WERI-Rb-1 (cell line): Measurements from ENCODE around the gene PIGT.

Experiments used
- DNase-seq: peaks from one replicate; pipeline ENCODE4 v3.0.0-alpha.2; 2020
- H3K27ac ChIP-seq: fragments of 250-450 bp; sonication (Bioruptor Pico); 2 replicates; pipeline ENCODE4 v1.5.1; 2020; ENCODE audit warnings: mild to moderate bottlenecking, moderate library complexity
- H3K27me3 ChIP-seq: fragments of 250-450 bp; sonication (Bioruptor Pico); 2 replicates; pipeline ENCODE4 v1.5.1; 2021; ENCODE audit warnings: mild to moderate bottlenecking, low read depth, moderate library complexity; ENCODE audit not compliant: insufficient read depth, severe bottlenecking
- H3K36me3 ChIP-seq: fragments of 250-450 bp; sonication (Bioruptor Pico); 2 replicates; pipeline ENCODE4 v1.5.1; 2020; ENCODE audit warnings: mild to moderate bottlenecking, moderate library complexity
- H3K4me3 ChIP-seq: 2 replicates; pipeline ENCODE4 v1.5.1; 2011; ENCODE audit warnings: low read depth, mild to moderate bottlenecking, control low read depth, low read length
- H3K9me3 ChIP-seq: fragments of 250-450 bp; sonication (Bioruptor Pico); 2 replicates; pipeline ENCODE4 v1.5.1; 2021; ENCODE audit warnings: mild to moderate bottlenecking, moderate library complexity; ENCODE audit not compliant: severe bottlenecking
- TF ChIP-seq, protein P1 (sequence below): IDR thresholded peaks from 2 replicates; pipeline ENCODE4 v1.5.1; 2011; ENCODE audit warnings: low read depth, mild to moderate bottlenecking, control low read depth, inconsistent platforms, low read length

The PIGT gene

DNA sequence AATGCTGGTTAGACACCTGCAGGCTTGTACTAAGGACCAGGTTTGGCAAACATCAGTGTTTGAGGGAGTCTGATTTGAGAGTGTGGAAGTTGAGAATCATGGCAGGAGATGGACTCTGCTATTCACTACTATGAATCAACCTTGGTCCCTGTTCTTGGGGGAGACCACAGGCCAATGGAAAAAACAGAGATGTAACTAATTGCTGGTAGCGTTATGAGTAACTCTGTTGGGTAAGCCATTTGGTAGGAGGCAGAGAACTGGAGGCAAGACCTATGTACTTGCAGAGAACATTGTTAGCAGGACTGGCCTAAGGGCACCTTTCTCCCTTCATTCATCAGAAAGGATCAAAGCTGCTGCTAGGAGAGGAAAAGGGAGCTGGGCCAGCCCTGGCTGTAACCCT, 45.3 kb downstream of the PIGT start:
- TF ChIP-seq, protein P1, sequence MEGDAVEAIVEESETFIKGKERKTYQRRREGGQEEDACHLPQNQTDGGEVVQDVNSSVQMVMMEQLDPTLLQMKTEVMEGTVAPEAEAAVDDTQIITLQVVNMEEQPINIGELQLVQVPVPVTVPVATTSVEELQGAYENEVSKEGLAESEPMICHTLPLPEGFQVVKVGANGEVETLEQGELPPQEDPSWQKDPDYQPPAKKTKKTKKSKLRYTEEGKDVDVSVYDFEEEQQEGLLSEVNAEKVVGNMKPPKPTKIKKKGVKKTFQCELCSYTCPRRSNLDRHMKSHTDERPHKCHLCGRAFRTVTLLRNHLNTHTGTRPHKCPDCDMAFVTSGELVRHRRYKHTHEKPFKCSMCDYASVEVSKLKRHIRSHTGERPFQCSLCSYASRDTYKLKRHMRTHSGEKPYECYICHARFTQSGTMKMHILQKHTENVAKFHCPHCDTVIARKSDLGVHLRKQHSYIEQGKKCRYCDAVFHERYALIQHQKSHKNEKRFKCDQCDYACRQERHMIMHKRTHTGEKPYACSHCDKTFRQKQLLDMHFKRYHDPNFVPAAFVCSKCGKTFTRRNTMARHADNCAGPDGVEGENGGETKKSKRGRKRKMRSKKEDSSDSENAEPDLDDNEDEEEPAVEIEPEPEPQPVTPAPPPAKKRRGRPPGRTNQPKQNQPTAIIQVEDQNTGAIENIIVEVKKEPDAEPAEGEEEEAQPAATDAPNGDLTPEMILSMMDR, result no peak
- Histone ChIP-seq H3K4me3 (no peak overlapping the region), H3K27ac (no peak overlapping the region), H3K27me3 (no peaks in the 10 kb centered on the region), H3K36me3 (no peaks in the 10 kb centered on the region), H3K9me3 (no peaks in the 10 kb centered on the region)
- no peak for DNase-seq

DNA sequence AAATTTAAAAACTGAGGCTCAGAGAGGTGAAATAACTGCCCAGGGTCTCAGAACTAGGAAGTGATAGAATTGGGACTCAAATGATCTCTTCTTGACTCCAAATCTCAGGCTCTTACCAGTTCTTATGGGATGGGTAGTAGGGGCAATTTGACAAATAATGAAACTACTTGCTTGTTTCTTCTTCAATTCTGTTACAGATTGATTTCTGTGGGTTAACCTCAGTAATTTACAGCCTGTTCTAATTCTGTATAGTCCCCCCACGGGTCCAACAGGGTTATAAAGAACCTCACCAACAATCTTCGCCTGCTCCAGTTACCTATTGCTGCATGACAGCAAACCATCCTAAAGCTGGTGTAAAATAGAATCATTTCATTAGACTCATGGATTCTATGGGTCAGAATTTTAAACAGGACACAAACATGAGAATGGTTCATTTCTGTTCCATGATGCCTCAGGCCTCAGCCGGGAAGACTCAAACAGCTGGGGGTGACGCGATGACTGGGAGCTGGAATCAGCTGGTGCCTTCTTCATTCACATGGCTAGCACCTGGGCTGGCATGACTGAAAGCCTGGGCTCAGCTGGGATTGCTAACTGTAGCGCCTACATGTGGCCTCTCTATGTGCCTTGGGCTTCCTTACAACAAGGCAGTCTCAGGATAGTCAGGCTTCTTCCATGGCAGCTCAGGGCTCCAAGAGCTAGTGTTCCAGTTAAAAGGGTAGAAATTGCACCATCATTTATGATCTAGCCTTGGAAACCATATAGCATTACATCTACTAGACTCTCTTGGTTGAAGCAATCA, 47.0 kb downstream of the PIGT start:
- TF ChIP-seq, protein P1, result no peak
- H3K9me3 ChIP-seq, result no peaks in the 10 kb centered on the region
- no peaks in the 10 kb centered on the region for H3K27me3 ChIP-seq
- no peaks in the 10 kb centered on the region for H3K36me3 ChIP-seq
- H3K27ac ChIP-seq, result no peak overlapping the region
- no peak for DNase-seq
- no peak overlapping the region for H3K4me3 ChIP-seq

DNA sequence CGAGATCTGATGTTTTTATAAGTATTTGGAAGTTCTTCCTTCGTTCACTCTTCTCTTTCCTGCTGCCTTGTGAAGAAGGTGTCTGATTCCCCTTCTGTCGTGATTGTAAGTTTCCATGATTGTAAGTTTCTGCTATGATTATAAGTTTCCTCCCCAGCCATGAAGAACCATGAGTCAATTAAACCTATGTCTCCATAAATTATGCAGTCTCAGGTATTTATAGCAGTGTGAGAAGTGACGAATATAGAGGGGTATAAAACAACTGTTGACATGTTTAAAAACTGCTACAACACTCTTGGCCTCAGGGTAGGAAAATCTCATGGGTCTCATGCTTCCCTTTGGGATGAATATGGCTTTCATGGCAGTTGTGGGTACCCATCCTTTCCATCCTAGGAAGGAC, 47.8 kb downstream of the PIGT start:
- TF ChIP-seq, protein P1, result no peak
- Histone ChIP-seq H3K4me3 (no peak overlapping the region), H3K36me3 (no peaks in the 10 kb centered on the region), H3K27me3 (no peaks in the 10 kb centered on the region), H3K9me3 (no peaks in the 10 kb centered on the region), H3K27ac (no peak overlapping the region)
- no peak for DNase-seq

DNA sequence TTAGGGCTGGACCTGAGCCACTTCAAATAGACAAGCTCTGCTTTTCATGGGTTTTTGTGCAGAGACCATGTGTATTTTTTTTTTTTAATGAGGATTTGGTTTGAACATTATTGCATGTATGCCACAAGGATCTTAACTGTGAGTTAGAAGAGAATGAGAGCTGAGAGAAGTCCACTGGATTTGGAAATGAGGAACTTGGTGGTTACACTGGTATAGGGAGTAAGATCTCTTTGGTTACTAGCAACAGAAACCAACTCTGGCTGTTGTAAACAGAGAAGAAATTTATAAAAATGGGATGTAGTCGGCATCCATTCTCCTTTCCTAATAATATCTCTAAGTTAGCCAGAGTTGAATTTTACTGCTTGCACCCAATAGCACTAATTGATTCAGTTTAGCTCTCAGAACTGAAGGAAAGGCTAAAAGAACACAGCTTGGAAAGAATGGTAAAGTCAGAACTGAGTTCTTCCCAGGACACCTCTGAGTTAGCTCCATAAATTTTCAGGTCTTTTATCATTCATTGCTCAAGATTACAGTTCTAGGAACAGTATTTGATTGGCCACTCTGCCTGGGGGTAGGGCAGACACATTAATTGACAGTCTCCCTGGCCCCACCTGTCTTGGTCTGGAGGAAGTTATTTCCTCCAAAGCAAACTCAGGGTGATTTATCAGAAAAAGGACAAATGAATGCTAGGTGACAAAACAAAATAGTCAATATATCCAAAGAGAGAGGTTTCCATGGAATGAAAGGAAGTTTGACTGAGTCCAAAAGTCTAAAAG, 49.7 kb downstream of the PIGT start:
- no peaks in the 10 kb centered on the region for H3K27me3 ChIP-seq
- H3K4me3 ChIP-seq, result no peak overlapping the region
- H3K36me3 ChIP-seq, result no peaks in the 10 kb centered on the region

DNA sequence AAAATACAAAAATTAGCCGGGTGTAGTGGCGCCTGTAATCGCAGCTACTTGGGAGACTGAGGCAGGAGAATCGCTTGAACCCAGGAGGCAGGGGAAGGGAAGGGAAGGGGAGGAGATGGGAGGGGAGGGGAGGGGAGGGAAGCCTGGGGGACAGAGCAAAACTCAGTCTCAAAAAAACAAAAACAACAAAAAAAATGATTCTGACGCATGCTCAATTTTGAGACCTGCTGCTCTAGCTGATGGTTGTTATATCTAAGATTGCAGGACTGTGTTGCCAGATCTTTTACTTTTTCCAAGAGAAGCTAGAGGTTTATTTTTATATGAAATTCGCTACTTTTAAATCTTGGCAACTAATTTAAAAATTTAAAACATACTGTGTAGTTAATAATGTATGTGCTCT, 51.2 kb downstream of the PIGT start:
- Histone ChIP-seq H3K27me3 (no peaks in the 10 kb centered on the region), H3K36me3 (no peaks in the 10 kb centered on the region), H3K27ac (no peak overlapping the region), H3K4me3 (no peak overlapping the region), H3K9me3 (no peaks in the 10 kb centered on the region)
- TF ChIP-seq, protein P1, result no peak
- DNase-seq, result no peak

More for the DNA sequence above, 49.7 kb downstream of the PIGT start:
- DNase-seq, result no peak
- H3K27ac ChIP-seq, result no peak overlapping the region
- TF ChIP-seq, protein P1, result no peak
- no peaks in the 10 kb centered on the region for H3K9me3 ChIP-seq
